Ovary (tissue), 9 donors: ENCODE results near the gene GATA3. TPM values are rescaled to one million over a fixed set of nuclear protein-coding genes. Genes with fewer than 3 reads are reported as not detected.
"Not testable (repeated sequence)": the region's sequence is repeated elsewhere in the genome, so short reads cannot be mapped to it uniquely, and the experiment has no call there.

Experiments used
- DNase-seq, 5 donors: peaks; one replicate each; pipeline ENCODE4 v3.0.0-alpha.2; 2019 to 2020
- H3K27ac ChIP-seq, 2 donors: fragments of 200-600 bp; one replicate each; pipeline versions ENCODE4 v1.5.1 to v1.8.0; 2019 to 2022
- H3K27me3 ChIP-seq: fragments of 200-600 bp; one replicate; pipeline ENCODE4 v1.8.0; 2022
- H3K36me3 ChIP-seq: fragments of 200-600 bp; sonication (generic); one replicate; pipeline ENCODE4 v1.5.1; 2019
- H3K4me1 ChIP-seq: one replicate; pipeline ENCODE4 v1.8.1; 2013; ENCODE audit warnings: mild to moderate bottlenecking, moderate library complexity; ENCODE audit not compliant: insufficient read depth
- H3K4me3 ChIP-seq: fragments of 200-600 bp; sonication (generic); one replicate; pipeline ENCODE4 v1.5.1; 2017
- H3K9me3 ChIP-seq, 2 donors: fragments of 200-600 bp in 1 of 2; sonication (generic) in 1 of 2; one replicate each; pipeline versions ENCODE4 v1.5.1 to v1.8.1; 2013 to 2019; ENCODE audit warnings: mild to moderate bottlenecking in 1 of 2, moderate library complexity in 1 of 2
- EP300 ChIP-seq: sonication (generic); formaldehyde crosslinking; IDR thresholded peaks from one replicate; pipeline ENCODE4 v1.6.1; 2017; ENCODE audit warnings: antibody characterized with exemption
- POLR2A ChIP-seq: fragments of 450-650 bp; IDR thresholded peaks from one replicate; pipeline ENCODE4 v1.6.1; 2017; ENCODE audit warnings: antibody characterized with exemption, mild to moderate bottlenecking, moderate library complexity
- WGBS, 3 donors: extraction: QIAGEN DNeasy Blood & Tissue Kit in 1 of 3; methylation state at CpG; one replicate each; pipeline versions ENCODE4 v1.1.5 to v1.1.7; 2013 to 2017; 5-methylcytosine and 5-hydroxymethylcytosine counted together
- intact Hi-C, 4 donors: fragments of 100-400 bp; cut with DNase I; formaldehyde crosslinking; loops; one replicate each; pipeline versions ENCODE4 v1.11.0 to v1.15.1; 2022 to 2023
- polyA plus RNA-seq, 2 donors: library from polyadenylated mRNA; stranded (reverse); fragments of 200-250 nt in 1 of 2; fragments of 350-450 nt in 1 of 2; fragmentation: Illumina TruSeq in 1 of 2; extraction: RNeasy Lipid Tissue Mini Kit (QIAGEN cat#74804) in 1 of 2; gene quantifications; one replicate each; pipeline ENCODE4 v1.2.3, GENCODE V29; 2013 to 2014
- total RNA-seq, 7 donors: library from RNA; depleted of rRNA in 2 of 7; stranded (reverse); fragments of >200 nt in 2 of 7; fragmentation: NEBNext Ultra II Directional in 3 of 7; extraction: Animal tissue kit (Norgen Biotek cat#: 25700) in 3 of 7; gene quantifications; one replicate each; pipeline versions ENCODE4 v1.1.0 to v1.2.4, GENCODE V29; 2016 to 2023
- TF ChIP-seq, protein P1 (sequence below), 3 donors: fragments of 450-650 bp in 2 of 3; fragments of 200-600 bp in 1 of 3; IDR thresholded peaks; one replicate each; pipeline versions ENCODE4 v1.5.1 to v1.8.0; 2016 to 2022; ENCODE audit warnings: antibody characterized with exemption in 3 of 3, mild to moderate bottlenecking in 1 of 3
- donor health status: DM: no; HTN: no; CAD: no; lungs with moderate emphysema.
- donor health status: DM: no; HTN: no; CAD: no.
- donor health status: Bipolar disorder and iron deficiency.
- donor health status: DM: yes; HTN: yes; CAD: no.
- donor health status: DM: no; HTN: no; CAD: no.
- donor health status: DM: yes; HTN: yes; CAD: no.

The GATA3 gene
- total and polyA plus RNA-seq, 9 donors, result 0.15 to 0.48 (median 0.38) TPM; not detected in 2

DNA sequence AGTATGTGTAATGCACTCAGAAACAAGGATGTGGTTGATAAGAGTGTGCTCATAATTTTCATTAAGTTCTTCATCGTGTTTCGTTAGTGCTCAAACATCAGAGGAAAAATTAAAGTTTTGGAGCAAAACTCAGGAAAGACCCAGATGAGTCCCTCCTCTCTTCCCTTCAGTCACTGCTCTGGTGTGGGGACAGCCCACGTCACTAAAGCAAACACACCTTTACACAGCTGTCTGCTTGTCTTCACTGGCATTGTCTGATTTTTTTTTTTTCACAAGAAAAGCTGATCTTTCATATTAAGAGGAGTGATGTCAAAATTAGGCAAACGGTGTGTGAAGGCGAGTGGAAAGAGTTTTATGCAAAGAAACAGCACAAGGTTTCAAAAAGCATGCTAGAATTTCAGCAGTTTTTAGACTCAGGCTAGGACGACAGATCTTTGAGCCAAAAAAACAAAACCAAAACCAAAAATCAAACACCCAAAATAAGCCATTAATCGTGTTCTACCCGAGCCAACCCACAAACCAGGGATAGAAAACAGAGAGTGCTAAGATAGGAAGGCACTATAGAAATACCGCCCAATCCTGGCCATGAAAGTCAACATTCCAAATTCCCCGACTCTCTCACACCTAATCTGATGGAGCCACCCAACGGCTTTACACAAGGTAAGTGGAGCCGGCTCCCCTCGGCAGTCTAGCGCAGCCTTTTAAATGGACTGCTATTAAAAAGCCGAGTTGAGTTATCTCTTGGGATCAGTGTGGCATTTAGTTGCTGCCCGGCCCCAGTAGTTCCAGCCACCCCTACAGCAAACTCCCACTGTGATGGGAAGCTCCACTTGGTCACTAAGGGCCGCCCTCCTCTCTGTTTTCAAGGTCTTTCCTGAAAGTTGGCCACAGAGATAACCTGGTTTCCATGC, 27.9 kb upstream of the GATA3 start:
- Histone ChIP-seq H3K9me3 (no peaks in the 10 kb centered on the region), H3K27me3 (no peaks in the 10 kb centered on the region), H3K27ac (no peak overlapping the region), H3K4me1 (no peaks in the 10 kb centered on the region), H3K36me3 (no peaks in the 10 kb centered on the region), H3K4me3 (no peak overlapping the region)
- TF ChIP-seq POLR2A (no peak), EP300 (no peak)
- TF ChIP-seq, protein P1, sequence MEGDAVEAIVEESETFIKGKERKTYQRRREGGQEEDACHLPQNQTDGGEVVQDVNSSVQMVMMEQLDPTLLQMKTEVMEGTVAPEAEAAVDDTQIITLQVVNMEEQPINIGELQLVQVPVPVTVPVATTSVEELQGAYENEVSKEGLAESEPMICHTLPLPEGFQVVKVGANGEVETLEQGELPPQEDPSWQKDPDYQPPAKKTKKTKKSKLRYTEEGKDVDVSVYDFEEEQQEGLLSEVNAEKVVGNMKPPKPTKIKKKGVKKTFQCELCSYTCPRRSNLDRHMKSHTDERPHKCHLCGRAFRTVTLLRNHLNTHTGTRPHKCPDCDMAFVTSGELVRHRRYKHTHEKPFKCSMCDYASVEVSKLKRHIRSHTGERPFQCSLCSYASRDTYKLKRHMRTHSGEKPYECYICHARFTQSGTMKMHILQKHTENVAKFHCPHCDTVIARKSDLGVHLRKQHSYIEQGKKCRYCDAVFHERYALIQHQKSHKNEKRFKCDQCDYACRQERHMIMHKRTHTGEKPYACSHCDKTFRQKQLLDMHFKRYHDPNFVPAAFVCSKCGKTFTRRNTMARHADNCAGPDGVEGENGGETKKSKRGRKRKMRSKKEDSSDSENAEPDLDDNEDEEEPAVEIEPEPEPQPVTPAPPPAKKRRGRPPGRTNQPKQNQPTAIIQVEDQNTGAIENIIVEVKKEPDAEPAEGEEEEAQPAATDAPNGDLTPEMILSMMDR (IDR thresholded peaks at IDR 0.05), result no peak
- intact Hi-C loops, result no loop called here
- WGBS, 3 donors, result 36 to 48% (median 48%) methylated on average over 17 of the region's 17 CpGs
- DNase-seq, result no peak

- H3K27ac ChIP-seq, intact Hi-C loops, H3K36me3 ChIP-seq, H3K4me1 ChIP-seq, H3K4me3 ChIP-seq, H3K9me3 ChIP-seq, DNase-seq, H3K27me3 ChIP-seq: not testable (repeated sequence)
- WGBS, 3 donors, result 83 to 88% (median 84%) methylated on average over 5 of the region's 5 CpGs
Measured at GRCh38 chr10:8031211-8031610, 23.3 kb upstream of the GATA3 start.

DNA sequence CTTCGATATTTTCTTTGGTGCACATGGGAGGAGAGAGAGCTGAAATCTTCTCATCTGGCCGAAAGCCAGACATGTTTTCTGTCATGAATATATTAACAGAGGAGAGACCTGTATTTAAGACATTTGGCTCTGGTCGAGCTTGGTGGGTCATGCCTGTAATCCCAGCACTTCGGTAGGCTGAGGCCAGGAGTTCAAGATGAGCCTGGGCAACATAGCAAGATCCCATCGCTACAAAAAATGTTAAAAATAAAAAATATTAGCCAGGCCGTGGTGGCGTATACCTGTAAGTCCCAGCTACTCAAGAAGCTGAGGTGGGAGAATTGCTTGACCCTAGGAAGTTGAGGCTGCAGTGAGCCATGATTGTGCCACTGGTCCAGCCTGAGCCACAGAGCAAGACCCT, 21.9 kb upstream of the GATA3 start:
- intact Hi-C loops, result no loop called here
- Histone ChIP-seq H3K9me3 (no peaks in the 10 kb centered on the region), H3K4me1 (peaks cover 3% of the 10 kb centered on the region), H3K27ac (no peak overlapping the region), H3K4me3 (no peak overlapping the region), H3K27me3 (no peaks in the 10 kb centered on the region), H3K36me3 (no peaks in the 10 kb centered on the region)
- DNase-seq, result no peak
- 80 to 92% (median 86%) methylated on average over 7 of the region's 7 CpGs for WGBS, 3 donors
- no peak for TF ChIP-seq EP300
- TF ChIP-seq, protein P1 (IDR thresholded peaks at IDR 0.05), result no peak
- no peak for TF ChIP-seq POLR2A

DNA sequence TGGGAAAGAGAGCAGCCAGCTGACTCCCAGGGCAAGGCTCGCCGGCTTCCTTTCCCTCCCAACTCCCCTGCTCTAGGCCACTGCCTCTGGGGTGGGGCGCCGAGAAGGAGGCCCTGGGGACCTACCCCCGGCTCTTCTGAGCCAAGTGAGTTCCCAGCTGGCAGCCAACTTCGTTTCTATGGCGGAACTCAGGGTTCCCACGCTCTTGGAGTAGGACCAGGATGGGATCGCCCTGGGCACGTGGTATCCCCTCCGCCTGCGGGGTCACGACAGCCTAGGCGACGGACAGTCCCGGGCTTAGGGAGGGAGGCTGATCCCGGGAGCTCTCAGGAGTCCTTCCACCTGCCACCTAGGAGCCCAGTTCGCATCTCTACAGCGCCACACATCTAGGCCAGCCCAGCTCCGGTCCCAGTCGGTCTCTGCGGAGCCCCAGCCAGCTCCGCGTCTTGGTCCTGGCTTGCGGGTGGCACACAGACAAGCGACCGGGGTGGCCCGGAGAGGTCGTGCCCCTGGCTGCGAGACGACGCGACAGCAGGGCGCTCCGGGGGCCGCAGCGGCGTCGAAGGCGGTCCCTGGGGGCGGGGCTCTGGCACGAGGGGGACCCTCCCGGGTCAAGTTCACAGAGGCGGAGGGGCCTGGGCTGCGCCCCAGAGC, 20.5 kb upstream of the GATA3 start:
- H3K4me1 ChIP-seq, result peaks cover 3% of the 10 kb centered on the region
- WGBS, 3 donors, result 2 to 7% (median 4%) methylated on average over 33 to 45 of the region's 45 CpGs
- TF ChIP-seq POLR2A, result no peak
- TF ChIP-seq, protein P1 (IDR thresholded peaks at IDR 0.05), result no peak
- TF ChIP-seq EP300, result no peak
- intact Hi-C loops, result no loop called here
- H3K36me3 ChIP-seq, result no peaks in the 10 kb centered on the region
- no peaks in the 10 kb centered on the region for H3K9me3 ChIP-seq
- no peak for DNase-seq
- H3K27ac ChIP-seq, result no peak overlapping the region
- no peak overlapping the region for H3K4me3 ChIP-seq
- H3K27me3 ChIP-seq, result no peaks in the 10 kb centered on the region
